Stomach (tissue), 4 donors: ENCODE results near the gene AFAP1L1.

Experiments used
- CTCF ChIP-seq, 7 experiments: fragments of 450-650 bp in 4 of 7; fragments of 200-600 bp in 3 of 7; sonication (generic) in 3 of 7; IDR thresholded peaks; one replicate each; pipeline ENCODE4 v1.5.1; 2016 to 2019; ENCODE audit warnings: antibody characterized with exemption in 7 of 7, control low read depth in 2 of 7, mild to moderate bottlenecking in 1 of 7
- POLR2A ChIP-seq, 4 donors: fragments of 450-650 bp; IDR thresholded peaks; one replicate each; pipeline ENCODE4 v1.6.1; 2016; ENCODE audit warnings: antibody characterized with exemption in 4 of 4, control low read depth in 2 of 4, mild to moderate bottlenecking in 1 of 4, moderate library complexity in 1 of 4
- POLR2AphosphoS5 ChIP-seq, 3 donors: sonication (generic); formaldehyde crosslinking; IDR thresholded peaks; one replicate each; pipeline ENCODE4 v1.6.1; 2016; ENCODE audit warnings: antibody characterized with exemption in 3 of 3

GRCh38 chr5:149325894-149326293, 54.2 kb downstream of the AFAP1L1 start:
- no peak for TF ChIP-seq CTCF (IDR thresholded peaks at IDR 0.05)
- TF ChIP-seq POLR2A (IDR thresholded peaks at IDR 0.05), result no peak
- no peak for TF ChIP-seq POLR2AphosphoS5 (IDR thresholded peaks at IDR 0.05)
